Keratinocyte (primary cell): ENCODE data around the gene ITIH4. TPM values are rescaled to one million over a fixed set of nuclear protein-coding genes. Genes with fewer than 3 reads are reported as not detected.

Source experiments
- DNase-seq: peaks from one replicate; pipeline ENCODE4 v3.0.0-alpha.2; 2011; ENCODE audit warnings: low read depth, missing footprints, low spot score
- FAIRE-seq: peaks from 2 replicates; lab custom pipeline; 2011; peaks lifted over from hg19 to GRCh38; lab: Jason Lieb, UNC
- H2AFZ ChIP-seq: 2 replicates; pipeline ENCODE4 v1.6.0; 2012; ENCODE audit warnings: low read length, control low read depth, inconsistent platforms; ENCODE audit not compliant: control insufficient read depth
- H3K27ac ChIP-seq: 2 replicates; pipeline ENCODE4 v1.5.1; 2011; ENCODE audit warnings: low read length; ENCODE audit not compliant: control insufficient read depth, insufficient read depth
- H3K27me3 ChIP-seq: 3 replicates; pipeline ENCODE4 v1.6.0; 2011; ENCODE audit warnings: low read length; ENCODE audit not compliant: control insufficient read depth, insufficient read depth; ENCODE audit errors: extremely low read depth
- H3K36me3 ChIP-seq, 2 experiments: 2 replicates in 1 of 2; 3 replicates in 1 of 2; pipeline ENCODE4 v1.5.1; 2011; ENCODE audit warnings: low read length in 2 of 2, mild to moderate bottlenecking in 1 of 2; ENCODE audit not compliant: control insufficient read depth in 2 of 2, insufficient read depth in 2 of 2; ENCODE audit errors: extremely low read depth in 1 of 2
- H3K4me1 ChIP-seq: 3 replicates; pipeline ENCODE4 v1.5.1; 2011; ENCODE audit warnings: low read length; ENCODE audit not compliant: control insufficient read depth, insufficient read depth; ENCODE audit errors: extremely low read depth
- H3K4me2 ChIP-seq: 3 replicates; pipeline ENCODE4 v1.6.0; 2011; ENCODE audit warnings: low read depth, low read length; ENCODE audit not compliant: control insufficient read depth, insufficient read depth; ENCODE audit errors: extremely low read depth
- H3K4me3 ChIP-seq, 3 experiments: fragments of 200-600 bp in 1 of 3; sonication (generic) in 1 of 3; 2 replicates in 2 of 3; 3 replicates in 1 of 3; pipeline ENCODE4 v1.5.1; 2011 to 2016; ENCODE audit warnings: low read length in 3 of 3, mild to moderate bottlenecking in 3 of 3, control low read depth in 2 of 3, inconsistent platforms in 1 of 3, low read depth in 1 of 3, mixed read lengths in 1 of 3, mixed run types in 1 of 3, moderate library complexity in 1 of 3; ENCODE audit not compliant: control insufficient read depth in 2 of 3, insufficient read depth in 2 of 3; ENCODE audit errors: extremely low read depth in 1 of 3
- H3K79me2 ChIP-seq: 2 replicates; pipeline ENCODE4 v1.6.0; 2012; ENCODE audit warnings: low read length; ENCODE audit not compliant: control insufficient read depth, insufficient read depth
- H3K9ac ChIP-seq: 3 replicates; pipeline ENCODE4 v1.6.0; 2011; ENCODE audit warnings: low read length; ENCODE audit not compliant: control insufficient read depth, insufficient read depth; ENCODE audit errors: extremely low read depth
- H3K9me1 ChIP-seq: 3 replicates; pipeline ENCODE4 v1.6.0; 2011; ENCODE audit warnings: low read length; ENCODE audit not compliant: control insufficient read depth, insufficient read depth; ENCODE audit errors: extremely low read depth
- H3K9me3 ChIP-seq: 2 replicates; pipeline ENCODE4 v1.5.1; 2012; ENCODE audit warnings: low read depth, low read length; ENCODE audit not compliant: control insufficient read depth
- H4K20me1 ChIP-seq: 3 replicates; pipeline ENCODE4 v1.6.0; 2011; ENCODE audit warnings: low read length; ENCODE audit not compliant: control insufficient read depth, insufficient read depth; ENCODE audit errors: extremely low read depth
- EZH2 ChIP-seq: IDR thresholded peaks from one replicate; pipeline ENCODE4 v1.6.1; 2012; ENCODE audit warnings: inconsistent platforms, mild to moderate bottlenecking, low read length, moderate library complexity
- dilution Hi-C: fragments of 300-500 bp; cut with MboI; formaldehyde crosslinking; loops from one replicate; pipeline ENCODE4 v1.7.0; 2020; ENCODE audit warnings: low sequenced_read_pairs; ENCODE audit not compliant: extremely low pct_ligation_motif_present
- polyA plus RNA-seq, 5 experiments: library from polyadenylated mRNA; depleted of rRNA in 3 of 5; stranded (reverse) in 3 of 5; stranded (forward) in 1 of 5; unstranded in 1 of 5; fragments of >200 nt; gene quantifications; 1 replicate in 1 of 5; 2 replicates in 3 of 5; 3 replicates in 1 of 5; pipeline versions ENCODE4 v1.2.1 to v1.2.3, GENCODE V29; 2011 to 2012; ENCODE audit warnings: missing spikeins in 2 of 5, low read depth in 1 of 5, low replicate concordance in 1 of 5
- TF ChIP-seq, protein P1 (sequence below), 3 experiments: IDR thresholded peaks in 1 of 3; conservative IDR thresholded peaks in 1 of 3; optimal IDR thresholded peaks in 1 of 3; 2 replicates in 2 of 3; 3 replicates in 1 of 3; pipeline versions ENCODE3 to v1.5.1; 2011; ENCODE audit warnings: low read length in 3 of 3, mild to moderate bottlenecking in 3 of 3, moderate library complexity in 2 of 3, control low read depth in 1 of 3, inconsistent platforms in 1 of 3; ENCODE audit not compliant: insufficient read depth in 2 of 3; ENCODE audit errors: extremely low read depth in 1 of 3

Gene ITIH4
- polyA plus RNA-seq, 1 donor (not counting 4 experiments of a cell fraction or from before 2014, with no cell fraction given) = 1.4 TPM

DNA sequence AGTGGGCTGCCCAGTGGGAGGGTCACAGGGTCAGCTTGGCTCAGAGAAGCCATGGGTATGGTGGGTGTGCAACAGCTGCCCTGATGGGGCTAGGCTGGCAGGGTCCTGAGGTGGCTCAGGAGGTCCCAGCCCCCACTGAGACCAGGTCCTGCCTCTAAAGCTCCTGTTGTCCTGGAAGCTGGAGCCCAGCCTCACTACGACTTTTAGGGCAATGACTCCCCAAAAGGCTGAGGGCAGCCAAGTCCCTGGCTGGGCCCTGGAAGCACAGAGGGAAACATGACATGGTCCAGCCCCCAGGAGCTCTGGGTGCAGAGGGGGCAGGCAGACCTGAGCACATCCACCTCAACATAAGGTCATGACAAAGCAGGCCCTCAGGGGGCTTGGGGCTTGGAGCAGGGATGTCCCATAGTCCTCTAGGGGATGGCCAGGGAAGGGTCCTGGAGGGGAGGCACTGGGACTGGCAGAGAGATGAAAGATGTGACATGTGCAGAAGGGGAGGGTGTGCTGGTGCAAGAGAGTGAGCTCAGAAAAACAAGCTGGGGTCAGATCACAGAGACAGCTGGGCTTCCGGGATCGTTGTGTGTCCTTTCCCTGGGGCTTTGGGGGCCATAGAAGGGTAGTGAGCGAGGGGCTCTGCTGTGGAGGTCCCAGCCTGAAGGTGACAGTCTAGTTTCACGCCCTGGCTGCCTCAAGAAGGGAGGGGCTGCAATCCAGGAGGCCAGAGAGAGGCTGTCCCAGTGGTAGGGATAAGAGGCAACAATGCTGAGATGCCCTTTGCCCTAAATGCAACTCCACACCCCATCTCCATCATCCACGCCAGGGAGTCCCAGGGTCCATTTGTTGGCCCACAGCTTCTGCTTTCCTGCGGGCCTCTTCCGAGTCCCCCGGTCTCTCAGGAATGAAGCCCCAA lies 36.5 kb downstream of the ITIH4 start:
- TF ChIP-seq, protein P1, sequence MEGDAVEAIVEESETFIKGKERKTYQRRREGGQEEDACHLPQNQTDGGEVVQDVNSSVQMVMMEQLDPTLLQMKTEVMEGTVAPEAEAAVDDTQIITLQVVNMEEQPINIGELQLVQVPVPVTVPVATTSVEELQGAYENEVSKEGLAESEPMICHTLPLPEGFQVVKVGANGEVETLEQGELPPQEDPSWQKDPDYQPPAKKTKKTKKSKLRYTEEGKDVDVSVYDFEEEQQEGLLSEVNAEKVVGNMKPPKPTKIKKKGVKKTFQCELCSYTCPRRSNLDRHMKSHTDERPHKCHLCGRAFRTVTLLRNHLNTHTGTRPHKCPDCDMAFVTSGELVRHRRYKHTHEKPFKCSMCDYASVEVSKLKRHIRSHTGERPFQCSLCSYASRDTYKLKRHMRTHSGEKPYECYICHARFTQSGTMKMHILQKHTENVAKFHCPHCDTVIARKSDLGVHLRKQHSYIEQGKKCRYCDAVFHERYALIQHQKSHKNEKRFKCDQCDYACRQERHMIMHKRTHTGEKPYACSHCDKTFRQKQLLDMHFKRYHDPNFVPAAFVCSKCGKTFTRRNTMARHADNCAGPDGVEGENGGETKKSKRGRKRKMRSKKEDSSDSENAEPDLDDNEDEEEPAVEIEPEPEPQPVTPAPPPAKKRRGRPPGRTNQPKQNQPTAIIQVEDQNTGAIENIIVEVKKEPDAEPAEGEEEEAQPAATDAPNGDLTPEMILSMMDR (optimal IDR thresholded peaks at IDR 0.05 in 1 of 3, IDR thresholded peaks at IDR 0.05 in 1 of 3, conservative IDR thresholded peaks at IDR 0.05 in 1 of 3; ENCODE audit: extremely low read depth in 1 of 3, insufficient read depth in 2 of 3, low read length in 3 of 3) = no peak
- no peak for TF ChIP-seq EZH2
- Histone ChIP-seq H3K4me2 (no peak overlapping the region), H3K27me3 (peaks cover 13% of the 10 kb centered on the region), H2AFZ (no peak overlapping the region), H3K4me1 (peaks cover 4% of the 10 kb centered on the region), H3K36me3 (no peaks in the 10 kb centered on the region), H4K20me1 (no peaks in the 10 kb centered on the region), H3K27ac (no peak overlapping the region), H3K9me3 (no peaks in the 10 kb centered on the region), H3K4me3 (no peak overlapping the region), H3K79me2 (no peaks in the 10 kb centered on the region), H3K9me1 (no peaks in the 10 kb centered on the region), H3K9ac (no peak overlapping the region)
- DNase-seq (no peak), FAIRE-seq (no peak)
- dilution Hi-C loops = no loop called here

DNA sequence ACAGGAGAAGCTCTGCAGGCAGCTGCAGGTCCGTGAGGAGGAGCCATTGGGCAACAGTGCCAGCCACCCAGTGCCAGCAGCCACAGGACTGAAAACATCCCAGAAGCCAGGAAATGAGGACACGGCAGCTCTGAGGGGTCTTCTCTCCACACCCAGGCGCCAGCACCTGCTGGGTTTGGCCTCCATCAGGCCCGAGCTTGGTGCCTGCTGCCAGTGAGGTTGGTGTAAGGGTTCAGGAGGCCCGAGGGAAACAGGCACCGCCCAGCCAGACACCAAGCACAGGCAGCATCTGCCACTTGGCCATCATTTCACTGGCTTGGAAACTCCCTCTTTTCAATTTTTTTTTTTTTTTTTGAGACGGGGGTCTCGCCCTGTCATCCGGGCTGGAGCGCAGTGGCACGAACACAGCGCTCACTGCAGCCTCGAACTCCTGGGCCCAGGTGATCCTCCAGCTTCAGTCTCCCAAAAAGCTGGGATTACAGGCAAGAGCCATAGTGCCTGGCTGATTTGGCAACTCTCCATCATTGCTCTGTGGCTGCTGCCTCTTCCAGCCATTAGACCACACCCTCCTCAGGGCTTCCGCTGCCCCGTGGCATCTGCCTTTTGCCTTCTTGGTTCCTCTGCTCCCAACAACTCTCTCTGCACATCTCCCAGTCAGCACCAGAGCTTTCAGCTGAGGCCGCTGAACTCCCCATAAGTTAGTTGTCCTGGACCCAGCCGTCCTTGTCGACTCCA lies 37.3 kb downstream of the ITIH4 start:
- Histone ChIP-seq H3K9me3 (no peaks in the 10 kb centered on the region), H3K4me1 (no peaks in the 10 kb centered on the region), H3K27ac (no peak overlapping the region), H3K79me2 (no peaks in the 10 kb centered on the region), H3K4me3 (no peak overlapping the region), H3K9ac (no peak overlapping the region), H3K27me3 (peaks cover 13% of the 10 kb centered on the region), H3K4me2 (no peak overlapping the region), H3K9me1 (no peaks in the 10 kb centered on the region), H4K20me1 (no peaks in the 10 kb centered on the region), H2AFZ (no peak overlapping the region), H3K36me3 (no peaks in the 10 kb centered on the region)
- no peak for DNase-seq
- FAIRE-seq = no peak
- dilution Hi-C loops = no loop called here
- TF ChIP-seq, protein P1 (optimal IDR thresholded peaks at IDR 0.05 in 1 of 3, IDR thresholded peaks at IDR 0.05 in 1 of 3, conservative IDR thresholded peaks at IDR 0.05 in 1 of 3; ENCODE audit: extremely low read depth in 1 of 3, insufficient read depth in 2 of 3, low read length in 3 of 3) = no peak
- TF ChIP-seq EZH2 = no peak
